HCT116 (cell line): ENCODE results near the gene EGFL7. TPM values are rescaled to one million over a fixed set of nuclear protein-coding genes. Genes with fewer than 3 reads are reported as not detected.
A peak's percentile ranks its signal among the peaks of the same experiment; 100 is the strongest.

Experiments used
- ATAC-seq: fragments of 200-7000 bp; cut with Tn5 transposase; 2 replicates; pipeline ENCODE4 v1.9.1; 2020; ENCODE audit warnings: mild to moderate bottlenecking, moderate library complexity
- BruUV-seq: library from RNA; stranded (reverse); fragments of 400-500 nt; replicated peaks from 2 replicates; lab custom pipeline; 2021; lab: Mats Ljungman, UMichigan
- CTCF ChIA-PET: fragments of 300-600 bp; sonication (Branson Sonifier 250); formaldehyde crosslinking; loops from one replicate; lab custom pipeline; 2021; ENCODE audit warnings: antibody characterized with exemption; lab: Charles Lee
- POLR2A ChIA-PET: fragments of 300-600, 350-600 bp; sonication (Branson Sonifier 250); formaldehyde crosslinking; loops from one replicate; lab custom pipeline; 2021; ENCODE audit warnings: antibody characterized with exemption; lab: Charles Lee
- RAD21 ChIA-PET, 2 experiments: fragments of 300-600 bp; sonication (Branson Sonifier 250); formaldehyde crosslinking; loops; one replicate each; lab custom pipeline; 2023; ENCODE audit warnings: low total read pairs in 2 of 2; ENCODE audit not compliant: uncharacterized antibody in 2 of 2, unreplicated experiment in 2 of 2, low non-redundant PET in 1 of 2; lab: Charles Lee
- DNase-seq: peaks from one replicate; pipeline ENCODE4 v3.0.0-alpha.2; 2010; ENCODE audit warnings: low read depth, low spot score
- H2AFZ ChIP-seq: fragments of 200-600 bp; shearing (Covaris generic), sonication (generic); 2 replicates; pipeline ENCODE4 v1.6.1; 2017; ENCODE audit warnings: low read depth, mixed run types, mixed read lengths, antibody characterized with exemption, low read length; ENCODE audit not compliant: poor library complexity, severe bottlenecking
- H3K27ac ChIP-seq: 2 replicates; pipeline ENCODE4 v1.5.1; 2012; ENCODE audit warnings: low read depth, low read length
- H3K27me3 ChIP-seq: fragments of 200-600 bp; sonication (generic); 2 replicates; pipeline ENCODE4 v1.6.1; 2016; ENCODE audit warnings: mixed run types, low read length, mixed read lengths; ENCODE audit not compliant: insufficient read depth
- H3K36me3 ChIP-seq, 2 experiments: fragments of 200-500 bp in 1 of 2; fragments of 200-600 bp in 1 of 2; sonication (Bioruptor generic) in 1 of 2; sonication (generic) in 1 of 2; 2 replicates each; pipeline versions ENCODE4 v1.5.1 to v1.6.1; 2014 to 2016; ENCODE audit warnings: low read length in 2 of 2, inconsistent platforms in 1 of 2, mixed read lengths in 1 of 2, mixed run types in 1 of 2; ENCODE audit not compliant: insufficient read depth in 2 of 2, control insufficient read depth in 1 of 2
- H3K4me1 ChIP-seq, 2 experiments: fragments of 200-600 bp in 1 of 2; sonication (generic) in 1 of 2; 2 replicates each; pipeline versions ENCODE4 v1.5.1 to v1.6.1; 2012 to 2017; ENCODE audit warnings: low read length in 2 of 2, inconsistent platforms in 1 of 2, mild to moderate bottlenecking in 1 of 2, mixed read lengths in 1 of 2, mixed run types in 1 of 2, moderate library complexity in 1 of 2; ENCODE audit not compliant: insufficient read depth in 2 of 2, control insufficient read depth in 1 of 2
- H3K4me2 ChIP-seq: fragments of 200-600 bp; sonication (generic); 2 replicates; pipeline ENCODE4 v1.6.1; 2017; ENCODE audit warnings: mixed run types, low read length, mixed read lengths
- H3K4me3 ChIP-seq, 2 experiments: fragments of 200-600 bp in 1 of 2; sonication (generic) in 1 of 2; replicated peaks in 1 of 2; 2 replicates each; pipeline ENCODE4 v1.5.1; 2011 to 2016; ENCODE audit warnings: low read length in 2 of 2, control low read depth in 1 of 2, low read depth in 1 of 2, mild to moderate bottlenecking in 1 of 2, mixed read lengths in 1 of 2, mixed run types in 1 of 2
- H3K79me2 ChIP-seq: fragments of 200-600 bp; sonication (generic); 2 replicates; pipeline ENCODE4 v1.6.1; 2017; ENCODE audit warnings: mild to moderate bottlenecking, mixed run types, low read length, moderate library complexity, mixed read lengths; ENCODE audit not compliant: insufficient read depth
- H3K9ac ChIP-seq: fragments of 200-600 bp; sonication (generic); 2 replicates; pipeline ENCODE4 v1.6.1; 2016; ENCODE audit warnings: low read length, mixed read lengths
- H3K9me2 ChIP-seq: fragments of 200-600 bp; sonication (generic), shearing (Covaris generic); 2 replicates; pipeline ENCODE4 v1.6.1; 2017; ENCODE audit warnings: mixed run types, mild to moderate bottlenecking, moderate library complexity; ENCODE audit not compliant: insufficient read depth
- H3K9me3 ChIP-seq, 2 experiments: fragments of 200-500 bp in 1 of 2; fragments of 200-600 bp in 1 of 2; sonication (Bioruptor generic) in 1 of 2; sonication (generic) in 1 of 2; 2 replicates each; pipeline ENCODE4 v1.6.1; 2014 to 2017; ENCODE audit warnings: low read length in 2 of 2, mixed read lengths in 2 of 2, inconsistent platforms in 1 of 2, low read depth in 1 of 2, mild to moderate bottlenecking in 1 of 2, mixed run types in 1 of 2, moderate library complexity in 1 of 2; ENCODE audit not compliant: control insufficient read depth in 1 of 2, insufficient read depth in 1 of 2
- H4K20me1 ChIP-seq: fragments of 200-600 bp; sonication (generic), shearing (Covaris generic); 2 replicates; pipeline ENCODE4 v1.6.1; 2017; ENCODE audit warnings: mixed run types, mild to moderate bottlenecking, moderate library complexity; ENCODE audit not compliant: insufficient read depth
- CTCF ChIP-seq, 3 experiments: fragments of 200-600 bp in 1 of 3; sonication (generic) in 1 of 3; IDR thresholded peaks in 2 of 3; conservative IDR thresholded peaks in 1 of 3; 2 replicates each; pipeline ENCODE4 v1.5.1; 2012 to 2017; ENCODE audit warnings: low read depth in 2 of 3, low read length in 2 of 3, antibody characterized with exemption in 1 of 3, borderline replicate concordance in 1 of 3, control low read depth in 1 of 3, mild to moderate bottlenecking in 1 of 3, mixed read lengths in 1 of 3, mixed run types in 1 of 3, moderate library complexity in 1 of 3; ENCODE audit not compliant: insufficient read depth in 1 of 3
- POLR2A ChIP-seq: IDR thresholded peaks from 2 replicates; pipeline ENCODE4 v1.7.0; 2011; ENCODE audit warnings: borderline replicate concordance; ENCODE audit not compliant: insufficient read depth, insufficient read length; ENCODE audit errors: extremely low read depth
- RAD21 ChIP-seq: IDR thresholded peaks from 2 replicates; pipeline ENCODE4 v1.6.1; 2012; ENCODE audit warnings: low read depth, mild to moderate bottlenecking
- REST ChIP-seq: IDR thresholded peaks from 2 replicates; pipeline ENCODE4 v1.6.1; 2012; ENCODE audit warnings: low read depth
- intact Hi-C: fragments of 100-400 bp; cut with micrococcal nuclease; formaldehyde crosslinking; loops from 2 replicates; pipeline ENCODE4 v1.10.0; 2022
- total RNA-seq: library from RNA; stranded (reverse); gene quantifications from one replicate; pipeline ENCODE4 v1.2.1, GENCODE V29; 2021; ENCODE audit not compliant: unreplicated experiment

EGFL7 gene
- total RNA-seq, 1 experiment from 2014 or later = 82.0 TPM

- H4K20me1 ChIP-seq = no peaks in the 10 kb centered on the region
- no peak overlapping the region for H2AFZ ChIP-seq
- no peaks in the 10 kb centered on the region for H3K79me2 ChIP-seq
- intact Hi-C loops = no loop called here
- no peak overlapping the region for H3K4me3 ChIP-seq
- H3K4me2 ChIP-seq = no peak overlapping the region
- H3K9me2 ChIP-seq = no peaks in the 10 kb centered on the region
- peaks cover 0 to 6% of the 10 kb centered on the region in 2 experiments; a peak in 2 of 4 replicates for H3K4me1 ChIP-seq
- ChIA-PET RAD21 (interaction anchor here in 1 of 2 experiments (1.0 to 1.2 kb wide), 2 partner anchors 145 to 146 kb away, joined by 3 to 6 read pairs; no protein-coding TSS in a partner anchor), CTCF (interaction anchor here (7.4 kb wide), 1 partner anchor 143 kb away, joined by 108 read pairs; no protein-coding TSS in a partner anchor), POLR2A (no interaction called here)
- TF ChIP-seq RAD21 = peak; percentile 81
- no peak for TF ChIP-seq POLR2A
- peak; percentile 56 to 72 (median 66) for TF ChIP-seq CTCF (IDR thresholded peaks at IDR 0.05 in 2 of 3, conservative IDR thresholded peaks at IDR 0.05 in 1 of 3; ENCODE audit: borderline replicate concordance in 1 of 3, insufficient read depth in 1 of 3, low read depth in 2 of 3, low read length in 2 of 3)
- TF ChIP-seq REST = no peak
- H3K27me3 ChIP-seq = no peaks in the 10 kb centered on the region
- DNase-seq (no peak), ATAC-seq (peak; percentile 62)
- no peaks in the 10 kb centered on the region for H3K36me3 ChIP-seq
- no peak overlapping the region for H3K9ac ChIP-seq
- no TSS peak for BruUV-seq
- peaks cover 0 to 5% of the 10 kb centered on the region in 2 experiments; a peak in 1 of 4 replicates for H3K9me3 ChIP-seq
- no peak overlapping the region for H3K27ac ChIP-seq
These were observed 32.6 kb upstream of the EGFL7 start for GRCh38 chr9:136629879-136630661.
